GM12864 (cell line): ENCODE measurements around the gene ATP2A1.

Experiments used
- DNase-seq: peaks from one replicate; pipeline ENCODE4 v3.0.0-alpha.2; 2011; ENCODE audit warnings: low read depth
- H3K4me3 ChIP-seq: 2 replicates; pipeline ENCODE4 v1.5.1; 2011; ENCODE audit warnings: mild to moderate bottlenecking, low read depth, low read length, control low read depth
- TF ChIP-seq, protein P1 (sequence below): IDR thresholded peaks from 2 replicates; pipeline ENCODE4 v1.5.1; 2011; ENCODE audit warnings: low read depth, mild to moderate bottlenecking, moderate library complexity, low read length, control low read depth, inconsistent platforms; ENCODE audit errors: missing control alignments

The ATP2A1 gene

DNA sequence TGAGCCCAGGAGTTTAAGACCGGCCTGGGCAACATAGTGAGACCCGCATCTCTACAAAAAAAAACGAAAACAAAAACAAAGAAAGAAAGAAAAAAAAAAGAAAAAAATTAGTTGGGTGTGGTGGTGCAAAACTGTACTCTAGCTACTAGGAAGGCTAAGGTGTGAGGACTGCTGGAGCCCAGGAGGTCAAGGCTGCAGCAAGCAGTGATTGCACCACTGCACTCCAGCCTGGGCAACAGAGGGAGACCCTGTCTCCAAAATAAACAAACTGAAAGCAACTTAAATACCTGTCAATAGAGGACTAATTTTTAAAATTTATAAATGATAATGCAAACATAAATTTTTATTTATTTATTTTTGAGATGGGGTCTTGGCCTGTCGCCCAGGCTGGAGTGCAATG is 17.3 kb downstream of the ATP2A1 start:
- no peak for DNase-seq
- TF ChIP-seq, protein P1, sequence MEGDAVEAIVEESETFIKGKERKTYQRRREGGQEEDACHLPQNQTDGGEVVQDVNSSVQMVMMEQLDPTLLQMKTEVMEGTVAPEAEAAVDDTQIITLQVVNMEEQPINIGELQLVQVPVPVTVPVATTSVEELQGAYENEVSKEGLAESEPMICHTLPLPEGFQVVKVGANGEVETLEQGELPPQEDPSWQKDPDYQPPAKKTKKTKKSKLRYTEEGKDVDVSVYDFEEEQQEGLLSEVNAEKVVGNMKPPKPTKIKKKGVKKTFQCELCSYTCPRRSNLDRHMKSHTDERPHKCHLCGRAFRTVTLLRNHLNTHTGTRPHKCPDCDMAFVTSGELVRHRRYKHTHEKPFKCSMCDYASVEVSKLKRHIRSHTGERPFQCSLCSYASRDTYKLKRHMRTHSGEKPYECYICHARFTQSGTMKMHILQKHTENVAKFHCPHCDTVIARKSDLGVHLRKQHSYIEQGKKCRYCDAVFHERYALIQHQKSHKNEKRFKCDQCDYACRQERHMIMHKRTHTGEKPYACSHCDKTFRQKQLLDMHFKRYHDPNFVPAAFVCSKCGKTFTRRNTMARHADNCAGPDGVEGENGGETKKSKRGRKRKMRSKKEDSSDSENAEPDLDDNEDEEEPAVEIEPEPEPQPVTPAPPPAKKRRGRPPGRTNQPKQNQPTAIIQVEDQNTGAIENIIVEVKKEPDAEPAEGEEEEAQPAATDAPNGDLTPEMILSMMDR, result no peak

DNA sequence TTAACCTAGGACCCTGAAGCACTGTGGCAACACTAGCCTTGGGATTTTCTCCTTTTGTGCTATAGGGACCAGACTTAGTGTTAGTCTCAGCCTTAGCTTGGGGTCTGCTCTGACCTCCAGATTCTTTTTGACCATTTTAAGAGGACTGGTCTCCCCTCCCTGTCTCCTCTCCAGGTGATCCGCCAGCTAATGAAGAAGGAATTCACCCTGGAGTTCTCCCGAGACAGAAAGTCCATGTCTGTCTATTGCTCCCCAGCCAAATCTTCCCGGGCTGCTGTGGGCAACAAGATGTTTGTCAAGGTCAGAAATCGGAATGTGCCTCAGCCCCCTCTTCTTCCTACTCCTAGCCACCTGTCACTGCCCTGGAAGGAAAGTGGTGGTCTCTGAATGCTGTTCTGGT is 19.5 kb downstream of the ATP2A1 start:
- TF ChIP-seq, protein P1, result no peak
- no peak overlapping the region for H3K4me3 ChIP-seq
- DNase-seq, result no peak

More for the DNA sequence above, 17.3 kb downstream of the ATP2A1 start:
- no peak overlapping the region for H3K4me3 ChIP-seq

DNA sequence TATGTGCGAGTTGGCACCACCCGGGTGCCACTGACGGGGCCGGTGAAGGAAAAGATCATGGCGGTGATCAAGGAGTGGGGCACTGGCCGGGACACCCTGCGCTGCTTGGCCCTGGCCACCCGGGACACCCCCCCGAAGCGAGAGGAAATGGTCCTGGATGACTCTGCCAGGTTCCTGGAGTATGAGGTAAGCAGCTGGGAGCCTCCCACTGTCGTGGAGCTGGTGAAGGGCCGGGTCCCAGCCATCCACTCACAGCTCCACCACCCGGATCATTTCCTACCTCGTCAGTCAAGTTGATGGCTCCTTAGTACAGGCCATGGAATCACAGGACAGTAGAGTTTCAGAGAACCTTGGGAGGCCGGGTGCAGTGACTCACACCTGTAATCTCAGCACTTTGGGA is 20.0 kb downstream of the ATP2A1 start:
- TF ChIP-seq, protein P1, result no peak
- DNase-seq, result no peak

DNA sequence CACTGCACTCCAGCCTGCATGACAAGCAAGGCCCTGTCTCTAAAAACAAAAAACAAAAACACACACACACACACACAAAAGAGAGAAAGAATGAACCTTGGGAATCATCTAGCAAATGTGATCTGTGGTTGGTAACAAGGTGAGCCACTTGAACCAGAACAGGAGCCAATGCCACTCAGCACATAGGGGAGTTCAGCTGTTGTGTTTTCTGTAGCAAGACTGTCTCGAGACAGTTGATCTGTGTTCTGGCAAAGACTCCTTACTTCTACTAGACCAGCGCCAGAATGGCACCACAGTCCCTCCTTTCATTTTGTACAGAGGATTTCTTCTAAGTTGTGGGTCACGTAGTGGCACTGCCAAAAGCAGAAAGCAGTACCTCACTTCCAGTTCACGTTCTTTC is 20.7 kb downstream of the ATP2A1 start:
- no peak overlapping the region for H3K4me3 ChIP-seq
- DNase-seq, result no peak
- TF ChIP-seq, protein P1, result no peak

More for the DNA sequence above, 20.0 kb downstream of the ATP2A1 start:
- H3K4me3 ChIP-seq, result no peak overlapping the region

DNA sequence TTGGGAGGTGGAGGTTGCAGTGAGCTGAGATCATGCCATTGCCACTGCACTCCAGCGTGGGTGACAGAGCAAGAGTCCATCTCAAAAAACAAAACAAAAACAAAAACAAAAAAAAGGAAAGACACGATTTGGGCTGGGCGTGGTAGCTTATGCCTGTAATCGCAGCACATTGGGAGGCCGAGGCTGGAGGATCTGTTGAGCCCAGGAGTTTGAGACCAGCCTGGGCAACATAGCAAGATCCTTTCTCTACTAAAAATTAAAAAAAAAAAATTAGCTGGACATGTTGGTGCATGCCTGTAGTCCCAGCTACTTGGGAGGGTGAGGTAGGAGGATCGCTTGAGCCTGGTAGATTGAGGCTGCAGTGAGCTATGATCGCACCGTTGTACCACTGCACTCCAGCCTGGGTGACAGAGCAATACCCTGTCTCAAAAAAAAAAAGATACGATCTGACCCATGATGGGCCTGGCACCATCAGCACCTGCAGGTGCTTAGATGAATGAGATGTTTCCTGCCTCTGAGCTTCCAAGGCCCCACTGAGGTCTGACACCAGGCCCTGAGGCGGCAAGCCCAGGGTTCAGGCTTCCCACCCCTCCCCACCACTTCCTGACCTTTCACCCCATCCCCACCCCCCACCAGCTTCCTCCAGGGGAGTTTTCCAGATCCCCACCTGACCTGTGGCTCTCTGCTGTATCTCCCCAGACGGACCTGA is 21.7 kb downstream of the ATP2A1 start:
- no peak overlapping the region for H3K4me3 ChIP-seq
- TF ChIP-seq, protein P1, result no peak
- DNase-seq, result no peak

DNA sequence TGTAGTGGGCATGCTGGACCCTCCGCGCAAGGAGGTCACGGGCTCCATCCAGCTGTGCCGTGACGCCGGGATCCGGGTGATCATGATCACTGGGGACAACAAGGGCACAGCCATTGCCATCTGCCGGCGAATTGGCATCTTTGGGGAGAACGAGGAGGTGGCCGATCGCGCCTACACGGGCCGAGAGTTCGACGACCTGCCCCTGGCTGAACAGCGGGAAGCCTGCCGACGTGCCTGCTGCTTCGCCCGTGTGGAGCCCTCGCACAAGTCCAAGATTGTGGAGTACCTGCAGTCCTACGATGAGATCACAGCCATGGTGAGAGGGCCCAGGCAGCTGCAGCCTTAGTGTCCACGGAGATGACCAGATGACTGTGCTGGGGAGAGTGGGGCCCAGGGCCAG is 22.3 kb downstream of the ATP2A1 start:
- TF ChIP-seq, protein P1, result no peak

DNA sequence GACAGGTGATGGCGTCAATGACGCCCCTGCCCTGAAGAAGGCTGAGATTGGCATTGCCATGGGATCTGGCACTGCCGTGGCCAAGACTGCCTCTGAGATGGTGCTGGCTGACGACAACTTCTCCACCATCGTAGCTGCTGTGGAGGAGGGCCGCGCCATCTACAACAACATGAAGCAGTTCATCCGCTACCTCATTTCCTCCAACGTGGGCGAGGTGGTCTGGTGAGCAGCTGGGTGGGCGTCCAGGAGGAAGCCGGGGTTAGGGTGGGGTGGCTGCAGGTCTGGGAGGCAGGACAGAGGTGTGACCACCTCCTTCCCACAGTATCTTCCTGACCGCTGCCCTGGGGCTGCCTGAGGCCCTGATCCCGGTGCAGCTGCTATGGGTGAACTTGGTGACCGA is 23.6 kb downstream of the ATP2A1 start:
- no peak overlapping the region for H3K4me3 ChIP-seq
- TF ChIP-seq, protein P1, result no peak
- no peak for DNase-seq

More for the DNA sequence above, 22.3 kb downstream of the ATP2A1 start:
- DNase-seq, result no peak
- no peak overlapping the region for H3K4me3 ChIP-seq
